Liver (tissue), 9 donors: Measurements from ENCODE around the gene PYHIN1. TPM values are rescaled to one million over a fixed set of nuclear protein-coding genes. Genes with fewer than 3 reads are reported as not detected.

Source experiments
- DNase-seq: peaks from one replicate; pipeline ENCODE4 v3.0.0-alpha.2; 2017; ENCODE audit warnings: low spot score
- H3K27ac ChIP-seq, 2 donors: one replicate each; pipeline ENCODE4 v1.7.0; 2013; ENCODE audit warnings: inconsistent platforms in 2 of 2, low read length in 2 of 2, control low read depth in 1 of 2, low read depth in 1 of 2, mild to moderate bottlenecking in 1 of 2
- H3K27me3 ChIP-seq, 4 donors: one replicate each; pipeline versions ENCODE4 v1.6.1 to v1.7.0; 2013; ENCODE audit warnings: low read length in 3 of 4, inconsistent platforms in 1 of 4, mild to moderate bottlenecking in 1 of 4, moderate library complexity in 1 of 4; ENCODE audit not compliant: control insufficient read depth in 4 of 4, insufficient read depth in 4 of 4
- H3K36me3 ChIP-seq, 4 donors: one replicate each; pipeline versions ENCODE4 v1.6.1 to v1.7.0; 2013; ENCODE audit warnings: low read length in 3 of 4, mild to moderate bottlenecking in 3 of 4, low read depth in 1 of 4, moderate library complexity in 1 of 4; ENCODE audit not compliant: control insufficient read depth in 4 of 4, insufficient read depth in 3 of 4
- H3K4me1 ChIP-seq, 4 donors: one replicate each; pipeline versions ENCODE4 v1.6.1 to v1.7.0; 2013; ENCODE audit warnings: low read length in 3 of 4, mild to moderate bottlenecking in 3 of 4, moderate library complexity in 1 of 4; ENCODE audit not compliant: control insufficient read depth in 4 of 4, insufficient read depth in 4 of 4
- H3K4me3 ChIP-seq, 3 donors: one replicate each; pipeline versions ENCODE4 v1.6.1 to v1.7.0; 2013; ENCODE audit warnings: low read length in 3 of 3, control low read depth in 1 of 3, low read depth in 1 of 3, mild to moderate bottlenecking in 1 of 3
- H3K9ac ChIP-seq, 2 donors: one replicate each; pipeline ENCODE4 v1.7.0; 2013; ENCODE audit warnings: low read length in 2 of 2, mild to moderate bottlenecking in 2 of 2, moderate library complexity in 2 of 2, control low read depth in 1 of 2, low read depth in 1 of 2
- H3K9me3 ChIP-seq, 4 donors: one replicate each; pipeline versions ENCODE4 v1.6.1 to v1.7.0; 2013; ENCODE audit warnings: low read length in 3 of 4; ENCODE audit not compliant: control insufficient read depth in 4 of 4
- ATF3 ChIP-seq: IDR thresholded peaks from 2 replicates; pipeline ENCODE4 v1.6.1; 2016; ENCODE audit warnings: antibody characterized with exemption
- CTCF ChIP-seq: fragments of 150-350 bp; IDR thresholded peaks from 2 replicates; pipeline ENCODE4 v1.5.1; 2017; ENCODE audit warnings: improper control_type of control experiment, low read depth, low read length; ENCODE audit not compliant: missing input control
- EGR1 ChIP-seq, 2 donors: IDR thresholded peaks; 2 replicates each; pipeline ENCODE4 v1.6.1; 2016 to 2018; ENCODE audit warnings: antibody characterized with exemption in 2 of 2, low read depth in 2 of 2
- FOXA1 ChIP-seq: IDR thresholded peaks from 2 replicates; pipeline ENCODE4 v1.6.1; 2016; ENCODE audit warnings: antibody characterized with exemption
- FOXA2 ChIP-seq: IDR thresholded peaks from 2 replicates; pipeline ENCODE4 v1.6.1; 2016; ENCODE audit warnings: antibody characterized with exemption
- GABPA ChIP-seq, 2 donors: IDR thresholded peaks in 1 of 2; conservative IDR thresholded peaks in 1 of 2; 2 replicates each; pipeline ENCODE4 v1.6.1; 2016; ENCODE audit warnings: antibody characterized with exemption in 2 of 2, mild to moderate bottlenecking in 1 of 2, moderate library complexity in 1 of 2
- HNF4A ChIP-seq, 2 donors: conservative IDR thresholded peaks; 2 replicates each; pipeline ENCODE4 v1.6.1; 2016; ENCODE audit warnings: antibody characterized with exemption in 2 of 2, mild to moderate bottlenecking in 2 of 2
- JUND ChIP-seq, 2 donors: IDR thresholded peaks; 2 replicates each; pipeline ENCODE4 v1.6.1; 2016; ENCODE audit warnings: antibody characterized with exemption in 2 of 2
- MAX ChIP-seq: IDR thresholded peaks from 2 replicates; pipeline ENCODE4 v1.6.1; 2016; ENCODE audit warnings: antibody characterized with exemption
- NR2F2 ChIP-seq: IDR thresholded peaks from 2 replicates; pipeline ENCODE4 v1.6.1; 2016; ENCODE audit warnings: antibody characterized with exemption
- RAD21 ChIP-seq, 2 donors: IDR thresholded peaks; 2 replicates each; pipeline ENCODE4 v1.6.1; 2016; ENCODE audit warnings: antibody characterized with exemption in 2 of 2, mild to moderate bottlenecking in 2 of 2
- REST ChIP-seq: IDR thresholded peaks from 2 replicates; pipeline ENCODE4 v1.6.1; 2016; ENCODE audit warnings: antibody characterized with exemption, mild to moderate bottlenecking
- SP1 ChIP-seq: IDR thresholded peaks from 2 replicates; pipeline ENCODE4 v1.6.1; 2018; ENCODE audit warnings: antibody characterized with exemption, mild to moderate bottlenecking
- TAF1 ChIP-seq: conservative IDR thresholded peaks from 2 replicates; pipeline ENCODE4 v1.6.1; 2016; ENCODE audit warnings: antibody characterized with exemption, mild to moderate bottlenecking
- YY1 ChIP-seq: IDR thresholded peaks from 2 replicates; pipeline ENCODE4 v1.6.1; 2016; ENCODE audit warnings: antibody characterized with exemption, mild to moderate bottlenecking
- ZBTB33 ChIP-seq: IDR thresholded peaks from 2 replicates; pipeline ENCODE4 v1.6.1; 2016; ENCODE audit warnings: antibody characterized with exemption
- WGBS: extraction: QIAGEN DNeasy Blood & Tissue Kit; methylation state at CpG from one replicate; pipeline ENCODE4 v1.1.7; 2013; 5-methylcytosine and 5-hydroxymethylcytosine counted together
- polyA plus RNA-seq, 2 donors: library from polyadenylated mRNA; stranded (reverse) in 1 of 2; unstranded in 1 of 2; fragments of 200-250 nt in 1 of 2; fragments of >200 nt in 1 of 2; fragmentation: Nextera tagmentation in 1 of 2; extraction: Ambion mirVana in 1 of 2; gene quantifications; one replicate each; pipeline versions ENCODE4 v1.2.1 to v1.2.3, GENCODE V29; 2013 to 2015
- total RNA-seq, 2 donors: library from RNA; depleted of rRNA; stranded (reverse); fragments of >200 nt; gene quantifications; one replicate each; pipeline ENCODE4 v1.2.3, GENCODE V29; 2014
- donor health status: healthy.
- donor health status: healthy.
- donor health status: healthy.
- donor health status: healthy.
- donor health status: healthy.

The PYHIN1 gene
- total and polyA plus RNA-seq, 4 donors = 0.32 to 1.3 (median 0.74) TPM

GRCh38 chr1:158943059-158943458, 11.7 kb downstream of the PYHIN1 start:
- Histone ChIP-seq H3K27ac (no peak overlapping the region), H3K27me3 (no peaks in the 10 kb centered on the region), H3K4me3 (no peak overlapping the region), H3K9me3 (no peaks in the 10 kb centered on the region), H3K4me1 (no peaks in the 10 kb centered on the region), H3K9ac (no peak overlapping the region), H3K36me3 (no peaks in the 10 kb centered on the region)
- WGBS = 50% methylated on average over 1 of the region's 1 CpG
- no peak for TF ChIP-seq GABPA (IDR thresholded peaks at IDR 0.05 in 1 of 2, conservative IDR thresholded peaks at IDR 0.05 in 1 of 2)
- TF ChIP-seq TAF1 = no peak
- TF ChIP-seq FOXA2 = no peak
- TF ChIP-seq CTCF = no peak
- TF ChIP-seq ATF3 = no peak
- no peak for TF ChIP-seq FOXA1
- no peak for TF ChIP-seq EGR1 (IDR thresholded peaks at IDR 0.05; ENCODE audit: low read depth in 2 of 2)
- no peak for TF ChIP-seq SP1
- DNase-seq = no peak

- 44% methylated on average over 2 of the region's 2 CpGs for WGBS
- Histone ChIP-seq H3K27me3 (no peaks in the 10 kb centered on the region), H3K4me1 (no peaks in the 10 kb centered on the region), H3K9ac (no peak overlapping the region), H3K9me3 (no peaks in the 10 kb centered on the region), H3K4me3 (no peak overlapping the region), H3K27ac (no peak overlapping the region), H3K36me3 (no peaks in the 10 kb centered on the region)
- no peak for DNase-seq
- no peak for TF ChIP-seq TAF1
- no peak for TF ChIP-seq REST
- TF ChIP-seq JUND (IDR thresholded peaks at IDR 0.05) = no peak
Measured at GRCh38 chr1:158945061-158945460, 13.7 kb downstream of the PYHIN1 start.

GRCh38 chr1:158946785-158947184, 15.4 kb downstream of the PYHIN1 start:
- Histone ChIP-seq H3K9ac (no peak overlapping the region), H3K4me3 (no peak overlapping the region)

More at GRCh38 chr1:158946785-158947184, 15.4 kb downstream of the PYHIN1 start:
- H3K27ac ChIP-seq = no peak overlapping the region
- no peaks in the 10 kb centered on the region for H3K4me1 ChIP-seq
- no peak for DNase-seq
- H3K9me3 ChIP-seq = no peaks in the 10 kb centered on the region
- TF ChIP-seq JUND (IDR thresholded peaks at IDR 0.05) (no peak), YY1 (no peak), RAD21 (IDR thresholded peaks at IDR 0.05) (no peak), MAX (no peak), HNF4A (conservative IDR thresholded peaks at IDR 0.05) (no peak), NR2F2 (no peak), FOXA1 (no peak), ZBTB33 (no peak)
- no peaks in the 10 kb centered on the region for H3K27me3 ChIP-seq
- no peaks in the 10 kb centered on the region for H3K36me3 ChIP-seq
